ENCODE measurements around the gene DACT2. TPM values are rescaled to one million over a fixed set of nuclear protein-coding genes. Genes with fewer than 3 reads are reported as not detected.

Gene DACT2
- total RNA-seq, 1 experiment from 2014 or later = 4.9 TPM

DNA sequence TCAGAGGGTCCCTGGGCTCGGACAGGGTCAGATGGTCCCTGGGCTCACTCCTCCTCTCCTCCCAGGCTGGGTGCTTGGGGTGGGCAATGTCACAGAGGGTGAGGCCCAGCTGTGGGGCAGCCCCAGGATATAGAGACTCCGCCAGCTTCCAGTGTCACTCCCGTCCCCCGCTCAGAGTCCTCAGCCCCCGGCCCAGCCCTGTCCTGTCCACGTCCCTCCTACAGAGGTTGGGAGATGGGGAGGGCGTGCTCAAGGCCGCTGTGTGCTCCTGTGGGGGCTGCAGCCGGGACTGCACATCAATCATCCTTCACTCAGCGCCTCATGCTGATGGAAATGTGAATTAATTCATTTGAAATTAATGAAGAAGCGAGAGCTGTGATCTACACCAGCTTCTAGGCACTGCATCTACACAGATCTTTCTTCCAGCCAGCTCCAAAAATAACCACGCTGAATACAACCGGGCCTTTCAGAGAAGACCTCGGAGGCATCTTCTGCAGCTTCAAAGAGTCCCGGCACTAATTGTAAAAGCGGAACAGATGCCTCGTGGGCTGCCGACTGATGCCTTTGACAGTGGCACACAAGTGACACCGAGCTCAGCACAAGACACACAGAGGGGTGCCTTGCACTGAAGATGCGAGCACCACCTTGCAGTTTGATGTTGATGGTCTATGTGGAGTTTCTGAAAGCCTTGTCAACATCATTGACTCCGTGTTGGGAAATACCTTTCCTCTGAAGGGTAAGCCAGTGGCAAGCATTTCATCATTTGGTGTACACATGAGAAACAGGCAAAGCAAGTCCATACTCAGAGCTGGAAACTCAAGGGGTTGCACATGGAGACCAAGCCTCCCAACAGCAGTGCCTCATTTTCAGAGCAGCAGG, 39.3 kb downstream of the DACT2 start:
- no peak overlapping the region for H3K27ac Mint-ChIP-seq
- H3K27me3 Mint-ChIP-seq (ENCODE audit: low read depth) = no peaks in the 10 kb centered on the region; the same call in 1 of the 2 replicates

GRCh38 chr6:168279403-168279935, 40.1 kb downstream of the DACT2 start:
- TF ChIP-seq ZNF671 (CRISPR knock-in tag; IDR thresholded peaks at IDR 0.05) = no peak
- TF ChIP-seq CDX4 (CRISPR knock-in tag; IDR thresholded peaks at IDR 0.05; ENCODE audit: borderline replicate concordance) = no peak
- no peak for TF ChIP-seq CREB1 (CRISPR knock-in tag; IDR thresholded peaks at IDR 0.05)
- TF ChIP-seq ZNF416 (CRISPR knock-in tag; IDR thresholded peaks at IDR 0.05) = no peak
- TF ChIP-seq NFYB (CRISPR knock-in tag; conservative IDR thresholded peaks at IDR 0.05; ENCODE audit: low read depth) = no peak
- TF ChIP-seq FOXP1 (CRISPR knock-in tag; IDR thresholded peaks at IDR 0.05; ENCODE audit: borderline replicate concordance) = no peak
- no peak for TF ChIP-seq CBFB (CRISPR knock-in tag; IDR thresholded peaks at IDR 0.05; ENCODE audit: low read depth)
- no peak for TF ChIP-seq ELF4 (CRISPR knock-in tag; IDR thresholded peaks at IDR 0.05; ENCODE audit: low read depth)
- TF ChIP-seq TCF7 (CRISPR knock-in tag; IDR thresholded peaks at IDR 0.05; ENCODE audit: low read depth) = no peak
- TF ChIP-seq E2F5 (CRISPR knock-in tag; IDR thresholded peaks at IDR 0.05) = no peak
- no peak for TF ChIP-seq OVOL2 (CRISPR knock-in tag; IDR thresholded peaks at IDR 0.05; ENCODE audit: borderline replicate concordance)
- no peak for TF ChIP-seq NR3C1 (CRISPR knock-in tag; conservative IDR thresholded peaks at IDR 0.05; ENCODE audit: low read depth)
- no peak for TF ChIP-seq ESRRA (CRISPR knock-in tag; IDR thresholded peaks at IDR 0.05; ENCODE audit: borderline replicate concordance)
- TF ChIP-seq MYBL2 (CRISPR knock-in tag; IDR thresholded peaks at IDR 0.05) = no peak
- TF ChIP-seq, protein P1, sequence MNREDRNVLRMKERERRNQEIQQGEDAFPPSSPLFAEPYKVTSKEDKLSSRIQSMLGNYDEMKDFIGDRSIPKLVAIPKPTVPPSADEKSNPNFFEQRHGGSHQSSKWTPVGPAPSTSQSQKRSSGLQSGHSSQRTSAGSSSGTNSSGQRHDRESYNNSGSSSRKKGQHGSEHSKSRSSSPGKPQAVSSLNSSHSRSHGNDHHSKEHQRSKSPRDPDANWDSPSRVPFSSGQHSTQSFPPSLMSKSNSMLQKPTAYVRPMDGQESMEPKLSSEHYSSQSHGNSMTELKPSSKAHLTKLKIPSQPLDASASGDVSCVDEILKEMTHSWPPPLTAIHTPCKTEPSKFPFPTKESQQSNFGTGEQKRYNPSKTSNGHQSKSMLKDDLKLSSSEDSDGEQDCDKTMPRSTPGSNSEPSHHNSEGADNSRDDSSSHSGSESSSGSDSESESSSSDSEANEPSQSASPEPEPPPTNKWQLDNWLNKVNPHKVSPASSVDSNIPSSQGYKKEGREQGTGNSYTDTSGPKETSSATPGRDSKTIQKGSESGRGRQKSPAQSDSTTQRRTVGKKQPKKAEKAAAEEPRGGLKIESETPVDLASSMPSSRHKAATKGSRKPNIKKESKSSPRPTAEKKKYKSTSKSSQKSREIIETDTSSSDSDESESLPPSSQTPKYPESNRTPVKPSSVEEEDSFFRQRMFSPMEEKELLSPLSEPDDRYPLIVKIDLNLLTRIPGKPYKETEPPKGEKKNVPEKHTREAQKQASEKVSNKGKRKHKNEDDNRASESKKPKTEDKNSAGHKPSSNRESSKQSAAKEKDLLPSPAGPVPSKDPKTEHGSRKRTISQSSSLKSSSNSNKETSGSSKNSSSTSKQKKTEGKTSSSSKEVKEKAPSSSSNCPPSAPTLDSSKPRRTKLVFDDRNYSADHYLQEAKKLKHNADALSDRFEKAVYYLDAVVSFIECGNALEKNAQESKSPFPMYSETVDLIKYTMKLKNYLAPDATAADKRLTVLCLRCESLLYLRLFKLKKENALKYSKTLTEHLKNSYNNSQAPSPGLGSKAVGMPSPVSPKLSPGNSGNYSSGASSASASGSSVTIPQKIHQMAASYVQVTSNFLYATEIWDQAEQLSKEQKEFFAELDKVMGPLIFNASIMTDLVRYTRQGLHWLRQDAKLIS (CRISPR knock-in tag; IDR thresholded peaks at IDR 0.05; ENCODE audit: borderline replicate concordance) = no peak
- TF ChIP-seq GTF2I (CRISPR knock-in tag; conservative IDR thresholded peaks at IDR 0.05) = no peak
- no peak for TF ChIP-seq FOXK1 (CRISPR knock-in tag; IDR thresholded peaks at IDR 0.05)
- peaks cover 10% of the 10 kb centered on the region for H3K4me1 Mint-ChIP-seq
- no peak for DNase-seq (ENCODE audit: low spot score)
- no peak overlapping the region for H3K27ac Mint-ChIP-seq
- peaks cover 5% of the 10 kb centered on the region; the same call in 1 of the 2 replicates for H3K9me3 Mint-ChIP-seq
- CTCF ChIA-PET = interaction anchor here (0.6 to 1.5 kb wide), 2 partner anchors 110 to 1290 kb away, joined by 4 read pairs; no protein-coding TSS in a partner anchor
- no peak overlapping the region for H3K4me3 Mint-ChIP-seq
- no peaks in the 10 kb centered on the region for H3K36me3 Mint-ChIP-seq
- no peak for ATAC-seq
- no peaks in the 10 kb centered on the region; the same call in 1 of the 2 replicates for H3K27me3 Mint-ChIP-seq (ENCODE audit: low read depth)
- POLR2A ChIA-PET = no interaction called here

More for the DNA sequence above, 39.3 kb downstream of the DACT2 start:
- H3K4me3 Mint-ChIP-seq = no peak overlapping the region
- no peaks in the 10 kb centered on the region for H3K36me3 Mint-ChIP-seq
- DNase-seq (ENCODE audit: low spot score) = no peak
- peaks cover 3% of the 10 kb centered on the region for H3K4me1 Mint-ChIP-seq
- ATAC-seq = no peak
- H3K9me3 Mint-ChIP-seq = peaks cover 5% of the 10 kb centered on the region; the same call in 1 of the 2 replicates
- ChIA-PET POLR2A (no interaction called here), CTCF (interaction anchor here (0.6 to 1.5 kb wide), 2 partner anchors 109 to 1290 kb away, joined by 4 read pairs; no protein-coding TSS in a partner anchor)
- TF ChIP-seq, protein P2, sequence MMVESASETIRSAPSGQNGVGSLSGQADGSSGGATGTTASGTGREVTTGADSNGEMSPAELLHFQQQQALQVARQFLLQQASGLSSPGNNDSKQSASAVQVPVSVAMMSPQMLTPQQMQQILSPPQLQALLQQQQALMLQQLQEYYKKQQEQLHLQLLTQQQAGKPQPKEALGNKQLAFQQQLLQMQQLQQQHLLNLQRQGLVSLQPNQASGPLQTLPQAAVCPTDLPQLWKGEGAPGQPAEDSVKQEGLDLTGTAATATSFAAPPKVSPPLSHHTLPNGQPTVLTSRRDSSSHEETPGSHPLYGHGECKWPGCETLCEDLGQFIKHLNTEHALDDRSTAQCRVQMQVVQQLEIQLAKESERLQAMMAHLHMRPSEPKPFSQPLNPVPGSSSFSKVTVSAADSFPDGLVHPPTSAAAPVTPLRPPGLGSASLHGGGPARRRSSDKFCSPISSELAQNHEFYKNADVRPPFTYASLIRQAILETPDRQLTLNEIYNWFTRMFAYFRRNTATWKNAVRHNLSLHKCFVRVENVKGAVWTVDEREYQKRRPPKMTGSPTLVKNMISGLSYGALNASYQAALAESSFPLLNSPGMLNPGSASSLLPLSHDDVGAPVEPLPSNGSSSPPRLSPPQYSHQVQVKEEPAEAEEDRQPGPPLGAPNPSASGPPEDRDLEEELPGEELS (CRISPR knock-in tag; IDR thresholded peaks at IDR 0.05) = no peak
- TF ChIP-seq, protein P3, sequence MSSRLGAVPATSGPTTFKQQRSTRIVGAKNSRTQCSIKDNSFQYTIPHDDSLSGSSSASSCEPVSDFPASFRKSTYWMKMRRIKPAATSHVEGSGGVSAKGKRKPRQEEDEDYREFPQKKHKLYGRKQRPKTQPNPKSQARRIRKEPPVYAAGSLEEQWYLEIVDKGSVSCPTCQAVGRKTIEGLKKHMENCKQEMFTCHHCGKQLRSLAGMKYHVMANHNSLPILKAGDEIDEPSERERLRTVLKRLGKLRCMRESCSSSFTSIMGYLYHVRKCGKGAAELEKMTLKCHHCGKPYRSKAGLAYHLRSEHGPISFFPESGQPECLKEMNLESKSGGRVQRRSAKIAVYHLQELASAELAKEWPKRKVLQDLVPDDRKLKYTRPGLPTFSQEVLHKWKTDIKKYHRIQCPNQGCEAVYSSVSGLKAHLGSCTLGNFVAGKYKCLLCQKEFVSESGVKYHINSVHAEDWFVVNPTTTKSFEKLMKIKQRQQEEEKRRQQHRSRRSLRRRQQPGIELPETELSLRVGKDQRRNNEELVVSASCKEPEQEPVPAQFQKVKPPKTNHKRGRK (CRISPR knock-in tag; IDR thresholded peaks at IDR 0.05; ENCODE audit: borderline replicate concordance) = no peak
- TF ChIP-seq RORB (CRISPR knock-in tag; IDR thresholded peaks at IDR 0.05) (no peak), GABPB1 (CRISPR knock-in tag; IDR thresholded peaks at IDR 0.05) (peak; percentile 62)
